Naive thymus-derived CD4-positive, alpha-beta T cell (primary cell): ENCODE data around the gene TTC12. TPM values are rescaled to one million over a fixed set of nuclear protein-coding genes. Genes with fewer than 3 reads are reported as not detected.

Source experiments
- ATAC-seq: fragments of 150-1000 bp; cut with Tn5 transposase; 2 replicates; pipeline ENCODE4 v1.10.0; 2021; ENCODE audit warnings: mild to moderate bottlenecking, moderate library complexity
- CTCF ChIA-PET: fragments of 350-600 bp; sonication (Branson Sonifier 250); formaldehyde crosslinking; loops from one replicate; lab custom pipeline; 2021; ENCODE audit warnings: antibody characterized with exemption; lab: Charles Lee
- POLR2A ChIA-PET: fragments of 350-600 bp; sonication (Branson Sonifier 250); formaldehyde crosslinking; loops from one replicate; lab custom pipeline; 2021; ENCODE audit warnings: antibody characterized with exemption, inconsistent platforms; lab: Charles Lee
- DNase-seq, 9 donors: peaks; one replicate each; pipeline versions ENCODE4 v3.0.0 to v3.0.0-alpha.2; 2020 to 2022; ENCODE audit warnings: mixed read lengths in 1 of 9
- H3K27ac ChIP-seq: one replicate; pipeline ENCODE4 v1.7.0; 2013; ENCODE audit warnings: mild to moderate bottlenecking, low read depth, low read length, moderate library complexity
- H3K27me3 ChIP-seq, 2 donors: one replicate each; pipeline ENCODE4 v1.7.0; 2013; ENCODE audit warnings: low read length in 2 of 2, mild to moderate bottlenecking in 2 of 2, moderate library complexity in 2 of 2; ENCODE audit not compliant: control insufficient read depth in 2 of 2, insufficient read depth in 2 of 2
- H3K36me3 ChIP-seq, 3 experiments: 1 replicate in 2 of 3; 2 replicates in 1 of 3; pipeline ENCODE4 v1.7.0; 2013; ENCODE audit warnings: low read length in 3 of 3, mild to moderate bottlenecking in 3 of 3, moderate library complexity in 1 of 3; ENCODE audit not compliant: insufficient read depth in 3 of 3, control insufficient read depth in 2 of 3
- H3K4me1 ChIP-seq, 2 donors: one replicate each; pipeline ENCODE4 v1.7.0; 2013; ENCODE audit warnings: low read length in 2 of 2, mild to moderate bottlenecking in 2 of 2, moderate library complexity in 1 of 2; ENCODE audit not compliant: control insufficient read depth in 2 of 2, insufficient read depth in 2 of 2
- H3K4me3 ChIP-seq: 2 replicates; pipeline ENCODE4 v1.7.0; 2013; ENCODE audit warnings: mild to moderate bottlenecking, low read length
- H3K9me3 ChIP-seq, 3 experiments: 1 replicate in 2 of 3; 2 replicates in 1 of 3; pipeline ENCODE4 v1.7.0; 2013; ENCODE audit warnings: low read length in 3 of 3; ENCODE audit not compliant: control insufficient read depth in 2 of 3
- H3K27ac Mint-ChIP-seq, 9 donors: one replicate each; pipeline ENCODE4 v1.8.0; 2020 to 2022; ENCODE audit warnings: mixed read lengths in 9 of 9, mild to moderate bottlenecking in 8 of 9, moderate library complexity in 5 of 9, inconsistent platforms in 2 of 9
- H3K27me3 Mint-ChIP-seq, 5 donors: one replicate each; pipeline ENCODE4 v1.8.0; 2021 to 2022; ENCODE audit warnings: mixed read lengths in 5 of 5, mild to moderate bottlenecking in 1 of 5
- H3K36me3 Mint-ChIP-seq, 5 donors: one replicate each; pipeline ENCODE4 v1.8.0; 2020 to 2022; ENCODE audit warnings: mixed read lengths in 5 of 5, mild to moderate bottlenecking in 3 of 5, inconsistent platforms in 1 of 5
- H3K4me1 Mint-ChIP-seq, 7 donors: one replicate each; pipeline ENCODE4 v1.8.0; 2020 to 2022; ENCODE audit warnings: mixed read lengths in 7 of 7, mild to moderate bottlenecking in 3 of 7, inconsistent platforms in 1 of 7
- H3K4me3 Mint-ChIP-seq, 10 donors: one replicate each; pipeline ENCODE4 v1.8.0; 2020 to 2022; ENCODE audit warnings: mild to moderate bottlenecking in 10 of 10, mixed read lengths in 10 of 10, moderate library complexity in 6 of 10, inconsistent platforms in 2 of 10
- H3K9me3 Mint-ChIP-seq, 11 donors: one replicate each; pipeline ENCODE4 v1.8.0; 2020 to 2022; ENCODE audit warnings: mixed read lengths in 11 of 11, mild to moderate bottlenecking in 4 of 11, inconsistent platforms in 1 of 11, moderate library complexity in 1 of 11
- intact Hi-C, 2 donors: fragments of 100-400 bp; cut with micrococcal nuclease; formaldehyde crosslinking; loops; one replicate each; pipeline ENCODE4 v1.15.1; 2023
- polyA plus RNA-seq, 2 donors: library from polyadenylated mRNA; unstranded; fragments of 300-500 nt; fragmentation: Illumina TruSeq; gene quantifications; one replicate each; pipeline ENCODE4 v1.2.3, GENCODE V29; 2021
- total RNA-seq, 6 experiments: library from RNA in 5 of 6; stranded (reverse) in 5 of 6; gene quantifications; 1 replicate in 5 of 6; 2 replicates in 1 of 6; pipeline ENCODE4 v1.2.3 and lab custom pipeline; 2021 to 2026

TTC12 gene
- total and polyA plus RNA-seq, 7 experiments from 2014 or later: 8.2 to 84.5 (median 45.1) TPM

- no peaks in the 10 kb centered on the region for H3K9me3 Mint-ChIP-seq
- Histone ChIP-seq H3K9me3 (no peaks in the 10 kb centered on the region), H3K4me3 (no peak overlapping the region), H3K4me1 (no peaks in the 10 kb centered on the region), H3K36me3 (no peaks in the 10 kb centered on the region), H3K27me3 (no peaks in the 10 kb centered on the region), H3K27ac (no peak overlapping the region)
- ChIA-PET CTCF (no interaction called here), POLR2A (no interaction called here)
- intact Hi-C loops: no loop called here
- no peak overlapping the region for H3K4me3 Mint-ChIP-seq
- no peak overlapping the region for H3K27ac Mint-ChIP-seq
- peaks cover 0 to 12% (median 5%) of the 10 kb centered on the region in 5 donors for H3K27me3 Mint-ChIP-seq
- no peaks in the 10 kb centered on the region for H3K4me1 Mint-ChIP-seq
- no peaks in the 10 kb centered on the region for H3K36me3 Mint-ChIP-seq
- ATAC-seq (no peak), DNase-seq (no peak)
Observed at GRCh38 chr11:113408206-113408605, 93.8 kb downstream of the TTC12 start.

- Mint-ChIP-seq H3K36me3 (no peaks in the 10 kb centered on the region), H3K4me3 (no peak overlapping the region), H3K27ac (no peak overlapping the region), H3K4me1 (no peaks in the 10 kb centered on the region), H3K27me3 (peaks cover 0 to 12% (median 5%) of the 10 kb centered on the region in 5 donors), H3K9me3 (no peaks in the 10 kb centered on the region)
- DNase-seq (no peak), ATAC-seq (no peak)
- intact Hi-C loops: no loop called here
- Histone ChIP-seq H3K27me3 (no peaks in the 10 kb centered on the region), H3K36me3 (no peaks in the 10 kb centered on the region), H3K27ac (no peak overlapping the region), H3K9me3 (no peaks in the 10 kb centered on the region), H3K4me1 (no peaks in the 10 kb centered on the region), H3K4me3 (no peak overlapping the region)
- ChIA-PET CTCF (no interaction called here), POLR2A (no interaction called here)
Observed at GRCh38 chr11:113408887-113409286, 94.5 kb downstream of the TTC12 start.

GRCh38 chr11:113409526-113409925 is 95.1 kb downstream of the TTC12 start:
- H3K4me3 Mint-ChIP-seq: peak overlapping the region in 1 of 10 donors; percentile 1
- H3K36me3 Mint-ChIP-seq: no peaks in the 10 kb centered on the region
- Histone ChIP-seq H3K9me3 (no peaks in the 10 kb centered on the region), H3K36me3 (no peaks in the 10 kb centered on the region), H3K27me3 (no peaks in the 10 kb centered on the region), H3K27ac (no peak overlapping the region), H3K4me3 (no peak overlapping the region), H3K4me1 (no peaks in the 10 kb centered on the region)
- DNase-seq (no peak), ATAC-seq (no peak)
- intact Hi-C loops: no loop called here
- POLR2A ChIA-PET: no interaction called here
- no peaks in the 10 kb centered on the region for H3K4me1 Mint-ChIP-seq
- CTCF ChIA-PET: no interaction called here
- no peak overlapping the region for H3K27ac Mint-ChIP-seq
- peaks cover 0 to 12% (median 5%) of the 10 kb centered on the region in 5 donors for H3K27me3 Mint-ChIP-seq
- no peaks in the 10 kb centered on the region for H3K9me3 Mint-ChIP-seq

- H3K4me3 Mint-ChIP-seq: no peak overlapping the region
- H3K4me1 Mint-ChIP-seq: no peaks in the 10 kb centered on the region
- CTCF ChIA-PET: no interaction called here
- Histone ChIP-seq H3K27ac (no peak overlapping the region), H3K4me3 (no peak overlapping the region), H3K4me1 (no peaks in the 10 kb centered on the region), H3K9me3 (no peaks in the 10 kb centered on the region), H3K27me3 (no peaks in the 10 kb centered on the region), H3K36me3 (no peaks in the 10 kb centered on the region)
- H3K27me3 Mint-ChIP-seq: peaks cover 0 to 15% (median 5%) of the 10 kb centered on the region in 5 donors
- H3K36me3 Mint-ChIP-seq: no peaks in the 10 kb centered on the region
- peak overlapping the region in 1 of 9 donors; percentile 60 for H3K27ac Mint-ChIP-seq
- intact Hi-C loops: no loop called here
- POLR2A ChIA-PET: no interaction called here
- no peak for DNase-seq
- no peak for ATAC-seq
- no peaks in the 10 kb centered on the region for H3K9me3 Mint-ChIP-seq
Observed at GRCh38 chr11:113410414-113411135, 96.2 kb downstream of the TTC12 start.

- Mint-ChIP-seq H3K27ac (no peak overlapping the region), H3K4me3 (no peak overlapping the region), H3K4me1 (no peaks in the 10 kb centered on the region), H3K27me3 (peaks cover 0 to 15% (median 5%) of the 10 kb centered on the region in 5 donors), H3K9me3 (no peaks in the 10 kb centered on the region), H3K36me3 (no peaks in the 10 kb centered on the region)
- CTCF ChIA-PET: no interaction called here
- Histone ChIP-seq H3K36me3 (no peaks in the 10 kb centered on the region), H3K4me1 (no peaks in the 10 kb centered on the region), H3K27me3 (no peaks in the 10 kb centered on the region), H3K4me3 (no peak overlapping the region), H3K9me3 (no peaks in the 10 kb centered on the region), H3K27ac (no peak overlapping the region)
- intact Hi-C loops: no loop called here
- DNase-seq: no peak
- no peak for ATAC-seq
- POLR2A ChIA-PET: no interaction called here
Observed at GRCh38 chr11:113411536-113411935, 97.2 kb downstream of the TTC12 start.

GRCh38 chr11:113412675-113413074 is 98.3 kb downstream of the TTC12 start:
- Histone ChIP-seq H3K4me1 (no peaks in the 10 kb centered on the region), H3K36me3 (no peaks in the 10 kb centered on the region), H3K9me3 (no peaks in the 10 kb centered on the region), H3K27me3 (no peaks in the 10 kb centered on the region), H3K27ac (no peak overlapping the region), H3K4me3 (no peak overlapping the region)
- Mint-ChIP-seq H3K9me3 (no peaks in the 10 kb centered on the region), H3K4me3 (no peak overlapping the region), H3K36me3 (no peaks in the 10 kb centered on the region), H3K27me3 (peaks cover 0 to 15% (median 5%) of the 10 kb centered on the region in 5 donors), H3K4me1 (no peaks in the 10 kb centered on the region), H3K27ac (no peak overlapping the region)
- intact Hi-C loops: no loop called here
- ChIA-PET POLR2A (no interaction called here), CTCF (no interaction called here)
- DNase-seq (no peak), ATAC-seq (no peak)

GRCh38 chr11:113415343-113415742 is 101.0 kb downstream of the TTC12 start:
- Mint-ChIP-seq H3K4me3 (no peak overlapping the region), H3K9me3 (peaks cover 0 to 2% (median 0%) of the 10 kb centered on the region in 11 donors), H3K4me1 (no peaks in the 10 kb centered on the region), H3K36me3 (no peaks in the 10 kb centered on the region), H3K27ac (peak overlapping the region in 1 of 9 donors; percentile 42), H3K27me3 (peaks cover 0 to 19% (median 8%) of the 10 kb centered on the region in 5 donors)
- ChIA-PET CTCF (no interaction called here), POLR2A (no interaction called here)
- no peaks in the 10 kb centered on the region for H3K27me3 ChIP-seq
- no peak overlapping the region for H3K27ac ChIP-seq
- no peak for DNase-seq
- intact Hi-C loops: no loop called here
- H3K9me3 ChIP-seq: no peaks in the 10 kb centered on the region
- no peak overlapping the region for H3K4me3 ChIP-seq
- no peaks in the 10 kb centered on the region for H3K36me3 ChIP-seq
- no peak for ATAC-seq
- H3K4me1 ChIP-seq: no peaks in the 10 kb centered on the region
